MM.1S (cell line): Measurements from ENCODE around the gene MAMLD1.

Experiments
- EZH2 ChIP-seq: fragments of 300-600 bp; sonication (generic); optimal IDR thresholded peaks from 2 replicates; pipeline ENCODE3; 2017; ENCODE audit warnings: low read depth, mild to moderate bottlenecking, antibody characterized with exemption, low read length, mixed read lengths
- TF ChIP-seq, protein P1 (sequence below): fragments of 300-600 bp; sonication (generic); IDR thresholded peaks from 2 replicates; pipeline ENCODE4 v1.5.1; 2016; ENCODE audit warnings: antibody characterized with exemption, low read length, mixed read lengths

- TF ChIP-seq, protein P1, sequence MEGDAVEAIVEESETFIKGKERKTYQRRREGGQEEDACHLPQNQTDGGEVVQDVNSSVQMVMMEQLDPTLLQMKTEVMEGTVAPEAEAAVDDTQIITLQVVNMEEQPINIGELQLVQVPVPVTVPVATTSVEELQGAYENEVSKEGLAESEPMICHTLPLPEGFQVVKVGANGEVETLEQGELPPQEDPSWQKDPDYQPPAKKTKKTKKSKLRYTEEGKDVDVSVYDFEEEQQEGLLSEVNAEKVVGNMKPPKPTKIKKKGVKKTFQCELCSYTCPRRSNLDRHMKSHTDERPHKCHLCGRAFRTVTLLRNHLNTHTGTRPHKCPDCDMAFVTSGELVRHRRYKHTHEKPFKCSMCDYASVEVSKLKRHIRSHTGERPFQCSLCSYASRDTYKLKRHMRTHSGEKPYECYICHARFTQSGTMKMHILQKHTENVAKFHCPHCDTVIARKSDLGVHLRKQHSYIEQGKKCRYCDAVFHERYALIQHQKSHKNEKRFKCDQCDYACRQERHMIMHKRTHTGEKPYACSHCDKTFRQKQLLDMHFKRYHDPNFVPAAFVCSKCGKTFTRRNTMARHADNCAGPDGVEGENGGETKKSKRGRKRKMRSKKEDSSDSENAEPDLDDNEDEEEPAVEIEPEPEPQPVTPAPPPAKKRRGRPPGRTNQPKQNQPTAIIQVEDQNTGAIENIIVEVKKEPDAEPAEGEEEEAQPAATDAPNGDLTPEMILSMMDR, result no peak
- no peak for TF ChIP-seq EZH2
Measured at GRCh38 chrX:150372280-150372679, 9.2 kb downstream of the MAMLD1 start.
